ENCODE data around the gene CRYAA. TPM values are rescaled to one million over a fixed set of nuclear protein-coding genes. Genes with fewer than 3 reads are reported as not detected.

Gene CRYAA
- total RNA-seq, 2 experiments from 2014 or later: not detected

DNA sequence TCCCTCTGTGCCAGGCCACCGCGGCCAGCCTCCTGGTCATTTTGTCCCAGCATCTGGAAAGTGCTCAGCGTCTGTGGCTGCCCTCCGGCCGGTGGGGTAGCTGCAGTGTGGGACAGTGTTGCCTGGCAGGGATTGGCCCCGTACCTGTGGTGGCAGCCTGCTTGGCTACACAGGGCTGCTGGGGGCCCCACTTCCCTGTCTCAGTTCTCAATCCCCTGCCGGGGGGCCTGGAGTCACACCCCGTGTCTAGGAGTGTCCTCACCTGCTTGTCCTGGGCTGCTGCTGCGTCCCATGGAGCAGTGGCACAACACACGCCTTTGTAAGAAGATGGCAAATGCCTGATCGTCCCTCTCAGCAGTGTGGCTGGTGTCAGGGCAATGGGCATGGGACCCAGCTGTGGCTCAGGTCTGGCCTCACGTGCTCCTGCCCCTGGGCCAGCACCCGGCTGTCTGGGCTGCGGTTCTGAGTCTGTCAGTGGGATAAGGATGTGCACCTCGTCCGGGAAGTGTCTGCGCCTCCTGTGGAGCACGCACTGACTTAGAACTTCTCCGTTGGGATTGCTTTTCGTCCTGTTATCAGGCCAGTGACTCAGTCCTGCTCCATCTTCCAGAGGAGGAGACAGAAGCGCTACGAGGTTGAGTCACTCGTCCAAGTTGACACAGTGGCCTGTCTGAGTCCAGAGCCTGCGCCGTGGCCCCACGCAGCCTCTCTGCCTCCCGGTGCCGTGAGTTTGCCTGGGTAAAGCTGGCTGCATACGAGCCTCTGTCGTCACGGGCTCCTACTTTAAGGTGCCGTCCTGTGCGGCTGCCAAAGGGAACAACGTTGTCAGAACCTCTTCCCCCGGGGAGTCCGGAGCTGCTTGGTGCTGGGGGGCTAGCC, 41.0 kb downstream of the CRYAA start:
- no peak for DNase-seq
- H3K4me1 Mint-ChIP-seq (ENCODE audit: low read depth): no peaks in the 10 kb centered on the region
- no peak overlapping the region for H3K27ac Mint-ChIP-seq

DNA sequence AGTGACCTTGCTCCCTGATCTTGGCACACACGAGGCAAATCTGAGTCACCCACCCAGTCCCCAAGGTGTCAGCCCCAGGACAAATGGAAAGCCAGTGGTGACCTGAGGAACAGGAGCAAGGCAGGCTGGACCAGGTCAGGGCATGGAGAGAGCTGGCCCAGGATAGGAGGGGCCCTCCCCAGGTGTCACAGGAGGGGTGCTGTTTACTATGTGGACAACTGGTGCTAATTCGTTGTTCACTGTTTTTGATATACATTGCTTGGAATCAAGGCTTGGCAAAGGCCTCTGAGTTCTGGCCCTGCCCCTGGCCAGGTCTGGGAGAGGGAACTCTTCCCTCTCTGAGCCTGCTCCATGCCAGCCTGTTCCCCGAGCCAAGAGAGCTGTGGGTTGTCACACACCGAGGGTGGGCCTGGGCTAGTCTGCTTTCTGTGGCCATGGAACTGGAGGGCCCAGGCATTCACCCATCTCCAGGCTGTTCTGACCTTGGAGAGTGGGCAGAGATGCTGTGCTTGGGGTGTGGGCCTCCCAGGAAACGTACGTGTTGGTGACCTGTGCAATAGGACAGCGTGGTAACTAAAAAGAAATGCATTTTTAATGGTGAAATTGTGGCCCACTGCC, 41.8 kb downstream of the CRYAA start:
- ATAC-seq (no peak), DNase-seq (no peak)
- Mint-ChIP-seq H3K36me3 (ENCODE audit: low read depth) (no peaks in the 10 kb centered on the region), H3K27ac (no peak overlapping the region), H3K27me3 (ENCODE audit: low read depth) (peaks cover 3% of the 10 kb centered on the region), H3K4me1 (ENCODE audit: low read depth) (no peaks in the 10 kb centered on the region), H3K4me3 (no peak overlapping the region), H3K9me3 (ENCODE audit: insufficient read depth) (no peaks in the 10 kb centered on the region)
- ChIA-PET POLR2A (interaction anchor here (0.7 kb wide), 1 partner anchor 67 kb away, joined by 3 read pairs; no protein-coding TSS in a partner anchor), CTCF (no interaction called here)

More for the DNA sequence above, 41.0 kb downstream of the CRYAA start:
- POLR2A ChIA-PET: interaction anchor here (0.7 kb wide), 1 partner anchor 68 kb away, joined by 3 read pairs; no protein-coding TSS in a partner anchor
- ATAC-seq: no peak
- H3K27me3 Mint-ChIP-seq (ENCODE audit: low read depth): peaks cover 3% of the 10 kb centered on the region
- H3K9me3 Mint-ChIP-seq (ENCODE audit: insufficient read depth): no peaks in the 10 kb centered on the region
- CTCF ChIA-PET: no interaction called here
- H3K4me3 Mint-ChIP-seq: no peak overlapping the region
- no peaks in the 10 kb centered on the region for H3K36me3 Mint-ChIP-seq (ENCODE audit: low read depth)

DNA sequence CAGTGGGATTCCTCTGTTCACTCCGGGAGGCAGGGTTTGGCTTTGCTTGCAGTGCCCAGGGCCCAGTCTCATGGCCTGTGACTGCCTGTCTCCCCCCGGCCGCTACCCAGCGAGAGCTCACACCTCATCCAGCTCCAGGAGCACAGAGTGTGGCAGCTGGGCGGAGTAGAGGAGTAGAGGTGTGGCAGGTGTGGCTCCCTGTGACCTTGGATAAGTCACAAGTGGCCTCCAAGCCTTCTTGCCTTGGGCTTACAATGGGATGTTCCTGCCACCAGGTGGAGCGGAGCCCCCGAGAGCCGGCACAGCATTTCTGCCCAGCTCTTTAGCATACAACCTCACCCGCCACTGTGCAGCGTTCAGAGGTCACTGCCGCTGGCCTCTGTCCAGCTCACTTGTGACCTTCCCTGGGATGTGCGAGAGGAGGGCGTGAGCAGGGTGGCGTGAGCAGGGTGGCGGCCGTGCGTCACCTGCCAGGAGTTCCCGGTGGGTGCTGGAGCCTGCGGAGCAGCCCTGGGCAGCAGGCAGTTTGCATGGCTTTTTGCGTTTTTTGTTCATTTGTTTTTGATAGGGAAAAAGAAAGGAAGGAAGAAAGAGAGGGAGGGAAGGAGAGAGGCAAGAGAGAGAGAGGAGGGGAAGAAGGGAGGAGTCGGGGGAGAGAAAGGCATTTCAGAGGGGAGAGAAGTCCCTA, 42.4 kb downstream of the CRYAA start:
- DNase-seq (no peak), ATAC-seq (peak; percentile 27)
- no peak overlapping the region for H3K27ac Mint-ChIP-seq
- CTCF ChIA-PET: no interaction called here
- POLR2A ChIA-PET: no interaction called here
- no peaks in the 10 kb centered on the region for H3K4me1 Mint-ChIP-seq (ENCODE audit: low read depth)
- H3K36me3 Mint-ChIP-seq (ENCODE audit: low read depth): no peaks in the 10 kb centered on the region
- H3K4me3 Mint-ChIP-seq: no peak overlapping the region
- H3K27me3 Mint-ChIP-seq (ENCODE audit: low read depth): peaks cover 3% of the 10 kb centered on the region
- H3K9me3 Mint-ChIP-seq (ENCODE audit: insufficient read depth): no peaks in the 10 kb centered on the region

DNA sequence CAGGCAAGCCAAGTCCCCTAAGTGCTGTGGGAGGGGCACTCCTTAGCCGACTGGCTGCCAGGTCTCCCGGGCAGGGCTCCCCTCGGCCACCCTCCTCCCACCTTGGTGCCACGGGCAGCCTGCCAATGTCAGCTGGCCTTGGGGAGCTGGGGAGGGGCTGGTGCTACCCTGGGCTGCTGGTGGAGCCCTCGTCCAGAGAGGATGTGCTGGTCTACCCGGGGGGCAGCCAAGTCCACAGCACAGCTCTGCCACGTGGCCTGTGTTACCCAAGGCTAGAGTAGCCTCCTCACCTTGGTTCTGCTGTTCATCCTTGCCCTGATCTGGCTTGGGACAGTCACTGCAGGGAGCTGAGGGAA, 42.9 kb downstream of the CRYAA start:
- Mint-ChIP-seq H3K27ac (no peak overlapping the region), H3K4me3 (no peak overlapping the region), H3K36me3 (ENCODE audit: low read depth) (no peaks in the 10 kb centered on the region), H3K27me3 (ENCODE audit: low read depth) (peaks cover 3% of the 10 kb centered on the region), H3K4me1 (ENCODE audit: low read depth) (no peaks in the 10 kb centered on the region), H3K9me3 (ENCODE audit: insufficient read depth) (no peaks in the 10 kb centered on the region)
- ATAC-seq: no peak
- ChIA-PET POLR2A (no interaction called here), CTCF (no interaction called here)
- DNase-seq: no peak

Other genes with a start within 250 kb of the CRYAA start
- gene ERVH48-1, start 243.4 kb upstream of the CRYAA start, total RNA-seq: under 1 TPM in 1 of 2 experiments, not detected in 1; 0.13 TPM
- gene PKNOX1, start 194.4 kb upstream of the CRYAA start, total RNA-seq: 10 to 100 TPM; 23.9 to 25.3 TPM
- 10 to 100 TPM; 49.5 to 55.2 TPM for gene CBS, start 93.2 kb upstream of the CRYAA start, total RNA-seq
- gene U2AF1, start 61.4 kb upstream of the CRYAA start, total RNA-seq: 10 to 100 TPM; 27.4 to 32.0 TPM

Measured in activated CD8-positive, alpha-beta T cell treated with anti-CD3 and anti-CD28 coated beads, Interleukin-2, amount 10 ng/mL, durations not matched to agents 7 days and 5 days (primary cell).